GM12878 (cell line): ENCODE data around the gene SMG9. TPM values are rescaled to one million over a fixed set of nuclear protein-coding genes. Genes with fewer than 3 reads are reported as not detected.

ENCODE experiments used
- ATAC-seq: fragments of 200-7000 bp; cut with Tn5 transposase; 3 replicates; pipeline ENCODE4 v1.9.1; 2020; ENCODE audit warnings: mild to moderate bottlenecking, moderate library complexity
- BruUV-seq: library from RNA; stranded (reverse); fragments of 400-500 nt; replicated peaks from 2 replicates; lab custom pipeline; 2021; lab: Mats Ljungman, UMichigan
- CTCF ChIA-PET: fragments of 300-600 bp; sonication (Branson Sonifier 250); formaldehyde crosslinking; extraction: SDS; loops from one replicate; lab custom pipeline; 2021; ENCODE audit warnings: inconsistent platforms; lab: Yijun Ruan, JAX
- POLR2A ChIA-PET: fragments of 350-600 bp; formaldehyde crosslinking; extraction: SDS; loops from one replicate; lab custom pipeline; 2021; ENCODE audit warnings: inconsistent platforms; lab: Charles Lee
- RAD21 ChIA-PET: fragments of 300-600 bp; sonication (Branson Sonifier 250); formaldehyde crosslinking; loops from one replicate; lab custom pipeline; 2023; ENCODE audit warnings: antibody characterized with exemption; ENCODE audit not compliant: unreplicated experiment; lab: Charles Lee
- SMC1A ChIA-PET: fragments of 300-600 bp; sonication (Branson Sonifier 250); formaldehyde crosslinking; loops from one replicate; lab custom pipeline; 2023; ENCODE audit not compliant: unreplicated experiment, uncharacterized antibody; lab: Charles Lee
- DNase-seq: peaks from one replicate; pipeline ENCODE4 v3.0.0-alpha.2; 2011; ENCODE audit warnings: low read depth, low spot score
- FAIRE-seq: peaks from 3 replicates; lab custom pipeline; 2011; peaks lifted over from hg19 to GRCh38; lab: Jason Lieb, UNC
- H2AFZ ChIP-seq: 2 replicates; pipeline ENCODE4 v1.6.0; 2011; ENCODE audit warnings: low read depth, low read length, control low read depth; ENCODE audit not compliant: control insufficient read depth
- H3K27ac ChIP-seq: 2 replicates; pipeline ENCODE4 v1.5.1; 2011; ENCODE audit warnings: control low read depth; ENCODE audit not compliant: control insufficient read depth, insufficient read depth
- H3K27me3 ChIP-seq, 2 experiments: replicated peaks in 1 of 2; 2 replicates each; pipeline versions ENCODE4 v1.6.0 to v1.6.1; 2011; ENCODE audit warnings: low read length in 1 of 2; ENCODE audit not compliant: control insufficient read depth in 2 of 2, insufficient read depth in 2 of 2
- H3K36me3 ChIP-seq, 2 experiments: 2 replicates each; pipeline ENCODE4 v1.5.1; 2011; ENCODE audit warnings: low read length in 1 of 2; ENCODE audit not compliant: control insufficient read depth in 2 of 2, insufficient read depth in 2 of 2
- H3K4me1 ChIP-seq: 2 replicates; pipeline ENCODE4 v1.6.1; 2011; ENCODE audit warnings: mild to moderate bottlenecking, low read length, moderate library complexity, mixed read lengths; ENCODE audit not compliant: control insufficient read depth, insufficient read depth
- H3K4me2 ChIP-seq: 2 replicates; pipeline ENCODE4 v1.6.0; 2011; ENCODE audit warnings: control low read depth; ENCODE audit not compliant: control insufficient read depth, insufficient read depth
- H3K4me3 ChIP-seq: fragments of 200-600 bp; sonication (generic); 2 replicates; pipeline ENCODE4 v1.5.1; 2016
- H3K79me2 ChIP-seq: 2 replicates; pipeline ENCODE4 v1.6.0; 2011; ENCODE audit warnings: low read length; ENCODE audit not compliant: control insufficient read depth, insufficient read depth
- H3K9ac ChIP-seq: 2 replicates; pipeline ENCODE4 v1.8.0; 2011; ENCODE audit warnings: low read length, control low read depth, mixed read lengths; ENCODE audit not compliant: control insufficient read depth, insufficient read depth
- H3K9me3 ChIP-seq: replicated peaks from 3 replicates; pipeline ENCODE4 v1.5.1; 2011; ENCODE audit warnings: mild to moderate bottlenecking, low read length; ENCODE audit not compliant: control insufficient read depth, insufficient read depth
- H4K20me1 ChIP-seq: 2 replicates; pipeline ENCODE4 v1.6.0; 2011; ENCODE audit not compliant: control insufficient read depth, insufficient read depth
- BCL11A ChIP-seq: IDR thresholded peaks from 2 replicates; pipeline ENCODE4 v1.6.1; 2011; ENCODE audit warnings: low read depth, low read length
- BHLHE40 ChIP-seq, 2 experiments: fragments of 450-650 bp in 1 of 2; IDR thresholded peaks; 2 replicates each; pipeline ENCODE4 v1.6.1; 2011 to 2017; ENCODE audit warnings: low read depth in 2 of 2, borderline replicate concordance in 1 of 2, improper control_type of control experiment in 1 of 2, low read length in 1 of 2, mild to moderate bottlenecking in 1 of 2
- CEBPB ChIP-seq, 2 experiments: fragments of 150-350 bp in 1 of 2; IDR thresholded peaks; 2 replicates each; pipeline ENCODE4 v1.6.1; 2012 to 2014; ENCODE audit warnings: low read depth in 2 of 2, low read length in 2 of 2, borderline replicate concordance in 1 of 2, inconsistent platforms in 1 of 2
- CREB1 ChIP-seq: IDR thresholded peaks from 2 replicates; pipeline ENCODE4 v1.6.1; 2012; ENCODE audit warnings: low read depth, mild to moderate bottlenecking, inconsistent platforms
- CREM ChIP-seq: IDR thresholded peaks from 2 replicates; pipeline ENCODE4 v1.6.1; 2014; ENCODE audit warnings: antibody characterized with exemption, low read depth
- ETV6 ChIP-seq, 2 experiments: fragments of 450-650 bp in 1 of 2; IDR thresholded peaks in 1 of 2; conservative IDR thresholded peaks in 1 of 2; 2 replicates each; pipeline ENCODE4 v1.6.1; 2014; ENCODE audit warnings: antibody characterized with exemption in 1 of 2, borderline replicate concordance in 1 of 2, low read depth in 1 of 2, mild to moderate bottlenecking in 1 of 2, moderate library complexity in 1 of 2
- GABPA ChIP-seq: IDR thresholded peaks from 2 replicates; pipeline ENCODE4 v1.6.1; 2014; ENCODE audit warnings: antibody characterized with exemption, low read depth, mild to moderate bottlenecking, inconsistent platforms
- IRF4 ChIP-seq: IDR thresholded peaks from 2 replicates; pipeline ENCODE4 v1.6.1; 2011; ENCODE audit warnings: low read depth, low read length
- JUNB ChIP-seq: IDR thresholded peaks from 2 replicates; pipeline ENCODE4 v1.6.1; 2016; ENCODE audit warnings: antibody characterized with exemption, mild to moderate bottlenecking
- NFXL1 ChIP-seq: fragments of 450-650 bp; IDR thresholded peaks from 2 replicates; pipeline ENCODE4 v1.6.1; 2017; ENCODE audit warnings: antibody characterized with exemption, mild to moderate bottlenecking, borderline replicate concordance
- PAX5 ChIP-seq: IDR thresholded peaks from 2 replicates; pipeline ENCODE4 v1.6.1; 2011; ENCODE audit warnings: low read depth, low read length, borderline replicate concordance
- RUNX3 ChIP-seq: IDR thresholded peaks from 2 replicates; pipeline ENCODE4 v1.6.1; 2012; ENCODE audit warnings: low read length, inconsistent platforms
- SPI1 ChIP-seq: IDR thresholded peaks from 2 replicates; pipeline ENCODE4 v1.6.1; 2011; ENCODE audit warnings: low read depth, mild to moderate bottlenecking, low read length, moderate library complexity, borderline replicate concordance; ENCODE audit not compliant: insufficient read depth
- YBX1 ChIP-seq: fragments of 450-650 bp; IDR thresholded peaks from 2 replicates; pipeline ENCODE4 v1.6.1; 2016; ENCODE audit warnings: antibody characterized with exemption
- ZZZ3 ChIP-seq: IDR thresholded peaks from 2 replicates; pipeline ENCODE4 v1.6.1; 2011; ENCODE audit warnings: low read depth; ENCODE audit not compliant: control insufficient read depth, insufficient read length
- WGBS: methylation state at CpG from one replicate; pipeline ENCODE4 v1.1.6; 2016; ENCODE audit warnings: low lambda C conversion rate; ENCODE audit not compliant: insufficient replicate concordance, insufficient coverage; ENCODE audit errors: missing lambda C conversion rate; 5-methylcytosine and 5-hydroxymethylcytosine counted together
- in situ Hi-C: fragments of 300-500 bp; cut with MboI; formaldehyde crosslinking; loops from 9 replicates; pipeline ENCODE4 v1.14.3; 2018; ENCODE audit warnings: mixed read lengths
- intact Hi-C: fragments of 100-400 bp; cut with micrococcal nuclease; formaldehyde crosslinking; loops from one replicate; pipeline ENCODE4 v1.14.2; 2022; ENCODE audit not compliant: unreplicated experiment
- polyA plus RNA-seq, 11 experiments: library from polyadenylated mRNA; depleted of rRNA in 4 of 11; unstranded in 6 of 11; stranded (reverse) in 5 of 11; fragments of >200 nt; fragmentation: Nextera tagmentation in 4 of 11; fragmentation: Illumina TruSeq in 1 of 11; extraction: Ambion mirVana in 4 of 11; extraction: Trizol in 1 of 11; gene quantifications; 1 replicate in 1 of 11; 2 replicates in 10 of 11; pipeline versions ENCODE4 v1.2.1 to v1.2.3, GENCODE V29; 2011 to 2016; ENCODE audit warnings: inconsistent platforms in 2 of 11, missing spikeins in 2 of 11, low read depth in 1 of 11
- total RNA-seq, 4 experiments: library from RNA; depleted of rRNA in 3 of 4; stranded (reverse); fragments of >200 nt in 3 of 4; fragmentation: Illumina TruSeq in 1 of 4; extraction: Trizol in 1 of 4; gene quantifications; 2 replicates each; pipeline versions ENCODE4 v1.2.1 to v1.2.3, GENCODE V29; 2013 to 2021
- TF ChIP-seq, protein P1 (sequence below): IDR thresholded peaks from 2 replicates; pipeline ENCODE4 v1.6.1; 2011; ENCODE audit warnings: mild to moderate bottlenecking, low read depth, low read length, moderate library complexity; ENCODE audit not compliant: insufficient replicate concordance
- TF ChIP-seq, protein P2 (sequence below): fragments of 450-650 bp; IDR thresholded peaks from 2 replicates; pipeline ENCODE4 v1.6.1; 2017; ENCODE audit warnings: mild to moderate bottlenecking
- TF ChIP-seq, protein P3 (sequence below): fragments of 450-650 bp; IDR thresholded peaks from 2 replicates; pipeline ENCODE4 v1.6.1; 2016; ENCODE audit warnings: mild to moderate bottlenecking

The SMG9 gene
- total and polyA plus RNA-seq, 10 of the 15 experiments (the other 5 are each of a cell fraction or from before 2014, with no cell fraction given) = 0.69 to 52.2 (median 28.1) TPM

DNA sequence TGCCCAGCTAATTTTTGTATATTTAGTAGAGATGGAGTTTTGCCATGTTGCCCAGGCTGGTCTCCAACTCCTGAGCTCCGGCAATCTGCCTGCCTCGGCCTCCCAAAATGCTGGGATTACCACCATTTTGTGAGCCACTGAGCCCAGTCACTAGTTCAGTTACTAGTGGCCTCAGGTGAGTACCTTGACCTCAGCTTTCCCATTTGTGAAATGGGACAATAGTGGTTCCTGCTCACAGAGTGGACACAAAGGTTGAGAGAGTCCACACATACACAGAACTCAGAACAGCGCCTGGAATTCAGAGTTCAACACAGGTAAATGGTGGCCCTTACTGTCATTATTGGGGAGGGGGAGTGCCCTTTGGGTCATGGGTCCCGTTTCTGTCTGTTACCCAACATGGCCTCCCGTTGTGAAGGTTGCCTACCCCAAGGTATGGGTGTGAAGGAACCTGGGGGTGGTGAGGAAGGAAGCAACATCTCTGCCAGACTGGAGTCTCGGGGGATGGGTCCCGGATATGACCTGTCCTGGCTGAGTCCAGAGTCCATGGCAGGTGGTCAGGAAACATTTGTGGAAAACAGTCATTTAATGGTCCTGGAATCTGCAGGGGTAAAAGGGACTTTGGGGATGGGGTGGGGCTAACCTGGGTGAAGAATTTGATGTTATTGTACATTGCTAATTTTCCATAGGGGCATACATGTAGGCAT lies 50.6 kb downstream of the SMG9 start (continued):
- TF ChIP-seq, protein P1, sequence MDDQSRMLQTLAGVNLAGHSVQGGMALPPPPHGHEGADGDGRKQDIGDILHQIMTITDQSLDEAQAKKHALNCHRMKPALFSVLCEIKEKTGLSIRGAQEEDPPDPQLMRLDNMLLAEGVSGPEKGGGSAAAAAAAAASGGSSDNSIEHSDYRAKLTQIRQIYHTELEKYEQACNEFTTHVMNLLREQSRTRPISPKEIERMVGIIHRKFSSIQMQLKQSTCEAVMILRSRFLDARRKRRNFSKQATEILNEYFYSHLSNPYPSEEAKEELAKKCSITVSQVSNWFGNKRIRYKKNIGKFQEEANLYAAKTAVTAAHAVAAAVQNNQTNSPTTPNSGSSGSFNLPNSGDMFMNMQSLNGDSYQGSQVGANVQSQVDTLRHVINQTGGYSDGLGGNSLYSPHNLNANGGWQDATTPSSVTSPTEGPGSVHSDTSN = no peak

GRCh38 chr19:43700395-43701000 lies 54.3 kb downstream of the SMG9 start:
- RAD21 ChIA-PET = interaction anchor here (0.8 kb wide), 1 partner anchor 32 kb away, joined by 3 read pairs; no protein-coding TSS in a partner anchor
- H3K9ac ChIP-seq = no peak overlapping the region
- 80% methylated on average over 13 of the region's 13 CpGs for WGBS
- TF ChIP-seq CREB1 = no peak
- TF ChIP-seq, protein P2, sequence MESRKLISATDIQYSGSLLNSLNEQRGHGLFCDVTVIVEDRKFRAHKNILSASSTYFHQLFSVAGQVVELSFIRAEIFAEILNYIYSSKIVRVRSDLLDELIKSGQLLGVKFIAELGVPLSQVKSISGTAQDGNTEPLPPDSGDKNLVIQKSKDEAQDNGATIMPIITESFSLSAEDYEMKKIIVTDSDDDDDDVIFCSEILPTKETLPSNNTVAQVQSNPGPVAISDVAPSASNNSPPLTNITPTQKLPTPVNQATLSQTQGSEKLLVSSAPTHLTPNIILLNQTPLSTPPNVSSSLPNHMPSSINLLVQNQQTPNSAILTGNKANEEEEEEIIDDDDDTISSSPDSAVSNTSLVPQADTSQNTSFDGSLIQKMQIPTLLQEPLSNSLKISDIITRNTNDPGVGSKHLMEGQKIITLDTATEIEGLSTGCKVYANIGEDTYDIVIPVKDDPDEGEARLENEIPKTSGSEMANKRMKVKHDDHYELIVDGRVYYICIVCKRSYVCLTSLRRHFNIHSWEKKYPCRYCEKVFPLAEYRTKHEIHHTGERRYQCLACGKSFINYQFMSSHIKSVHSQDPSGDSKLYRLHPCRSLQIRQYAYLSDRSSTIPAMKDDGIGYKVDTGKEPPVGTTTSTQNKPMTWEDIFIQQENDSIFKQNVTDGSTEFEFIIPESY = no peak
- no peak for TF ChIP-seq IRF4
- TF ChIP-seq BCL11A = no peak
- TF ChIP-seq ZZZ3 = no peak
- no peak for TF ChIP-seq BHLHE40 (IDR thresholded peaks at IDR 0.05; ENCODE audit: borderline replicate concordance in 1 of 2, low read depth in 2 of 2, low read length in 1 of 2)
- no peak for TF ChIP-seq CEBPB (IDR thresholded peaks at IDR 0.05; ENCODE audit: borderline replicate concordance in 1 of 2, low read depth in 2 of 2, low read length in 2 of 2)
- no peak for TF ChIP-seq ETV6 (conservative IDR thresholded peaks at IDR 0.05 in 1 of 2, IDR thresholded peaks at IDR 0.05 in 1 of 2; ENCODE audit: borderline replicate concordance in 1 of 2, low read depth in 1 of 2)
- TF ChIP-seq, protein P3, sequence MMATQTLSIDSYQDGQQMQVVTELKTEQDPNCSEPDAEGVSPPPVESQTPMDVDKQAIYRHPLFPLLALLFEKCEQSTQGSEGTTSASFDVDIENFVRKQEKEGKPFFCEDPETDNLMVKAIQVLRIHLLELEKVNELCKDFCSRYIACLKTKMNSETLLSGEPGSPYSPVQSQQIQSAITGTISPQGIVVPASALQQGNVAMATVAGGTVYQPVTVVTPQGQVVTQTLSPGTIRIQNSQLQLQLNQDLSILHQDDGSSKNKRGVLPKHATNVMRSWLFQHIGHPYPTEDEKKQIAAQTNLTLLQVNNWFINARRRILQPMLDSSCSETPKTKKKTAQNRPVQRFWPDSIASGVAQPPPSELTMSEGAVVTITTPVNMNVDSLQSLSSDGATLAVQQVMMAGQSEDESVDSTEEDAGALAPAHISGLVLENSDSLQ = no peak
- TF ChIP-seq CREM = no peak
- TF ChIP-seq NFXL1 = no peak
- TF ChIP-seq GABPA = no peak
- TF ChIP-seq JUNB = no peak
- TF ChIP-seq SPI1 = peak; percentile 77
- TF ChIP-seq PAX5 = 0 out of 2 replicates have a peak, but pooled peaks have one; percentile 22
- TF ChIP-seq YBX1 = no peak
- peak; percentile 57 for TF ChIP-seq RUNX3

More at GRCh38 chr19:43700395-43701000, 54.3 kb downstream of the SMG9 start:
- no peaks in the 10 kb centered on the region for H3K36me3 ChIP-seq
- H4K20me1 ChIP-seq = no peaks in the 10 kb centered on the region
- ChIA-PET CTCF (no interaction called here), POLR2A (no interaction called here), SMC1A (interaction anchor here (1.1 to 2.3 kb wide), 3 partner anchors 32 to 63 kb away, joined by 3 to 7 read pairs (median 4); no protein-coding TSS in a partner anchor)
- H3K9me3 ChIP-seq = peaks cover 2% of the 10 kb centered on the region; the same call in 1 of the 3 replicates
- no peaks in the 10 kb centered on the region; a peak in 1 of 4 replicates for H3K27me3 ChIP-seq
- no peak overlapping the region for H2AFZ ChIP-seq
- in situ Hi-C loops (no loop called here), intact Hi-C loops (no loop called here)
- no peak overlapping the region for H3K4me3 ChIP-seq
- FAIRE-seq = no peak
- DNase-seq = no peak
- peaks cover 13% of the 10 kb centered on the region for H3K4me1 ChIP-seq
- peak; percentile 73 for ATAC-seq
- BruUV-seq = no TSS peak
- H3K4me2 ChIP-seq = 0 out of 2 replicates have a peak overlapping the region, but pooled peaks have one; percentile 46
- no peaks in the 10 kb centered on the region for H3K79me2 ChIP-seq
- H3K27ac ChIP-seq = no peak overlapping the region
